ENCODE data around the gene IFNA8.
A peak's percentile ranks its signal among the peaks of the same experiment; 100 is the strongest.
"Not testable (repeated sequence)": the region's sequence is repeated elsewhere in the genome, so short reads cannot be mapped to it uniquely, and the experiment has no call there.

Gene IFNA8

DNA sequence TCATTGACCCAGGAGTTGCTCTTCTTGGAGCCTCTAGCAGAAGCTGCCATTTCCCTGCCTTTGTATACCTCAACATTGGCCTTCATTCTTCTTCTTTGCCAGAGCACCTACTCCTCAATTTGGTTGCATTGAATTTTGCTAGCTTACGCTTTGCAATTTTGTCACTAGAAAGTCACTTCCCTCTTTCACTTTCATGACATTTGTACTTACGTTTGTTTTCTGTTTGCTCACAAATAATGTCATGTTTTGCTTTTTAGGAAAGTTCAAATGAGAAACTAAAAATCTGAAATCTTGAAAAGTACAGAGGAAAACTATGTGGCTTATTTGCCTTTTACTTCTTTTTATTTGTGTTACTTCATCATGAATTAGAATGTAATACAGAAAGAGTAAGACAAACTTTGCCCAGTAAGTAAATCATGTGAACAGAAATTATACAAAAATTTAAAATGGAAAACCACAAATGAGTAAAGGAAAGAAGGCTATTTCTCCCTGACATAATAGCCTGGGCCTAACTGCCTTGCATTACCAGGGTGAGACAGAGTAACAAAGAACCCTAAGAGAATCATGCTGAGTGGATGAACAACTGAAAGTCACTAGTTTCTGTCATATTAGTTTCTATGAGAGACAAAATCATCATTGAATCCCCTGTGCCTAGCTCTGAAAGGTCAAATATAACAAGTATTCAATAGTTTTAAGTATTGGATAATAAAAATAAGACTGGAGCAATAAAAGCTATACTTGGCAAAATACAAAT lies 23.9 kb downstream of the IFNA8 start:
- Histone ChIP-seq H3K36me3 (no peaks in the 10 kb centered on the region), H3K4me3 (ENCODE audit: low read depth in 1 of 2, low read length in 1 of 2) (no peak overlapping the region), H3K27me3 (no peaks in the 10 kb centered on the region), H3K27ac (no peak overlapping the region), H3K4me1 (ENCODE audit: control insufficient read depth in 1 of 2, insufficient read depth in 1 of 2, low read depth in 1 of 2, low read length in 1 of 2) (peaks cover 9 to 13% of the 10 kb centered on the region in 2 experiments), H3K9me3 (no peaks in the 10 kb centered on the region)
- TF ChIP-seq, protein P1, sequence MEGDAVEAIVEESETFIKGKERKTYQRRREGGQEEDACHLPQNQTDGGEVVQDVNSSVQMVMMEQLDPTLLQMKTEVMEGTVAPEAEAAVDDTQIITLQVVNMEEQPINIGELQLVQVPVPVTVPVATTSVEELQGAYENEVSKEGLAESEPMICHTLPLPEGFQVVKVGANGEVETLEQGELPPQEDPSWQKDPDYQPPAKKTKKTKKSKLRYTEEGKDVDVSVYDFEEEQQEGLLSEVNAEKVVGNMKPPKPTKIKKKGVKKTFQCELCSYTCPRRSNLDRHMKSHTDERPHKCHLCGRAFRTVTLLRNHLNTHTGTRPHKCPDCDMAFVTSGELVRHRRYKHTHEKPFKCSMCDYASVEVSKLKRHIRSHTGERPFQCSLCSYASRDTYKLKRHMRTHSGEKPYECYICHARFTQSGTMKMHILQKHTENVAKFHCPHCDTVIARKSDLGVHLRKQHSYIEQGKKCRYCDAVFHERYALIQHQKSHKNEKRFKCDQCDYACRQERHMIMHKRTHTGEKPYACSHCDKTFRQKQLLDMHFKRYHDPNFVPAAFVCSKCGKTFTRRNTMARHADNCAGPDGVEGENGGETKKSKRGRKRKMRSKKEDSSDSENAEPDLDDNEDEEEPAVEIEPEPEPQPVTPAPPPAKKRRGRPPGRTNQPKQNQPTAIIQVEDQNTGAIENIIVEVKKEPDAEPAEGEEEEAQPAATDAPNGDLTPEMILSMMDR (IDR thresholded peaks at IDR 0.05): no peak

DNA sequence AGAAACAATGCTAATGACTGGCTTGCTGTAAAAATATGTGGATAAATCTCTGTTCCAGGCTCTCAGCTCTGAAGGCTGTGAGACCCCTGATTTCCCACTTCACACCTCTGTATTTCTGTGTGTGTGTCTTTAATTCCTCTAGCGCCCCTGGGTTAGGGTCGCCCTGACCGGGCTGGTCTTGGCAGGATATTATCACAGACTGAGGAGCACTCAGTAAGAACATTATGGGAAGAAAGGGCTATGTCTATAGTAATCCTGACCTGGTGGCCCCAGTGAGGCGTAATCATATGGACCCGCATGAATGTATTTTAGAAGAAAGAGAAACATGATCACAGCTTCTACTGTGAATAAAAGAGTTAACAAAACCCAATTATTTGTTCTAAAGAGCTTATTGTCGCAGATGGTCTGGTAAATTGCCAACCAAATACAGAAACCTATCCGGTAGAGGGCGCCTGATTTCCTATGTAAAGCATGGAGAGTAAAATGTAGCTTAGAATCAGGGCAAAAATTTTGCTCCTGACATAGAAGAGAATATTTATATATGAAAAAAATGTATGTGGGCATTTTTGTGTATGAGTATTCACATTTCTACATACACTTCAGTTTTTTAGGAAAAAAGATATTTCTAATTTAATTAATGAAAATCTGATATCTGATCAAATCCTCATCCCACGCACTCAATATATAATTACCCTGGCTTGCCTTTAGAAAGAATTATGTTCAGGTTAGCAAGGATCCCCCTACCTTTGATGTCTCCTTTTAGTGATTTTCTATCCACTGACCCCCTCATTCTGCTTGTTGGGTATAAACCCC lies 25.5 kb downstream of the IFNA8 start:
- Histone ChIP-seq H3K36me3 (no peaks in the 10 kb centered on the region), H3K4me3 (ENCODE audit: low read depth in 1 of 2, low read length in 1 of 2) (no peak overlapping the region), H3K9me3 (no peaks in the 10 kb centered on the region), H3K27me3 (no peaks in the 10 kb centered on the region), H3K4me1 (ENCODE audit: control insufficient read depth in 1 of 2, insufficient read depth in 1 of 2, low read depth in 1 of 2, low read length in 1 of 2) (peaks cover 5 to 7% of the 10 kb centered on the region in 2 experiments), H3K27ac (no peak overlapping the region)
- TF ChIP-seq, protein P1 (IDR thresholded peaks at IDR 0.05): no peak

DNA sequence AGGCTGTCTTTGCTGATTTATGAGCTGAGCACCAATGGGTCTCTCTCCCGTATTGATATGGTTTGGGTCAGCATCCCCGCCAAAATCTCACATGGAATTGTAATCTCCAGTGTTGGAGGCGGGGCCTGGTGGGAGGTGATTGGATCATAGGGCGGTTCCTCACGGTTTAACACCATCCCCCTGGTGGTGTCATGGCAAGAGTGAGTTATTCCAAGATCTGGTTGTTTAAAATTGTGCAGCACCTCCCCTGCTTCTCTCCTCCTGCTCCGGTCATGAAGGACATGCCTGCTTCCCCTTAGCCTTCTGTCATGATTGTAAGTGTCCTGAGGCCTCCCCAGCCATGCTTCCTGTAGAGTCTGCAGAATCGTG lies 26.1 kb downstream of the IFNA8 start:
- not testable (repeated sequence) for H3K27ac ChIP-seq; H3K27me3 ChIP-seq; H3K4me3 ChIP-seq (ENCODE audit: low read depth in 1 of 2, low read length in 1 of 2); H3K36me3 ChIP-seq; H3K4me1 ChIP-seq (ENCODE audit: control insufficient read depth in 1 of 2, insufficient read depth in 1 of 2, low read depth in 1 of 2, low read length in 1 of 2); H3K9me3 ChIP-seq

DNA sequence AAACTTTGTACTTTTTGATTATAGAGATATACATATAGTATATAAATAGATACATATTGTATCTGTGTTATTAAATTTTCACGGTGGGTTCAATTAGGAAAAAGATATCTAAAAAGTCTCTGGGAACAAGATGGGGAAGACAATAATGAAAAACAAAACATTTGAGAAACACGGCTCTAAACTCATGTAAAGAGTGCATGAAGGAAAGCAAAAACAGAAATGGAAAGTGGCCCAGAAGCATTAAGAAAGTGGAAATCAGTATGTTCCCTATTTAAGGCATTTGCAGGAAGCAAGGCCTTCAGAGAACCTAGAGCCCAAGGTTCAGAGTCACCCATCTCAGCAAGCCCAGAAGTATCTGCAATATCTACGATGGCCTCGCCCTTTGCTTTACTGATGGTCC lies 31.2 kb downstream of the IFNA8 start, which contains the start of gene IFNA1:
IFNA1 (plus strand) TSS at position 301 of the 400 bp plus-strand sequence; CDS start at position 370, 69 bp downstream.
- TF ChIP-seq, protein P1 (IDR thresholded peaks at IDR 0.05): no peak
- H3K27me3 ChIP-seq: no peaks in the 10 kb centered on the region

DNA sequence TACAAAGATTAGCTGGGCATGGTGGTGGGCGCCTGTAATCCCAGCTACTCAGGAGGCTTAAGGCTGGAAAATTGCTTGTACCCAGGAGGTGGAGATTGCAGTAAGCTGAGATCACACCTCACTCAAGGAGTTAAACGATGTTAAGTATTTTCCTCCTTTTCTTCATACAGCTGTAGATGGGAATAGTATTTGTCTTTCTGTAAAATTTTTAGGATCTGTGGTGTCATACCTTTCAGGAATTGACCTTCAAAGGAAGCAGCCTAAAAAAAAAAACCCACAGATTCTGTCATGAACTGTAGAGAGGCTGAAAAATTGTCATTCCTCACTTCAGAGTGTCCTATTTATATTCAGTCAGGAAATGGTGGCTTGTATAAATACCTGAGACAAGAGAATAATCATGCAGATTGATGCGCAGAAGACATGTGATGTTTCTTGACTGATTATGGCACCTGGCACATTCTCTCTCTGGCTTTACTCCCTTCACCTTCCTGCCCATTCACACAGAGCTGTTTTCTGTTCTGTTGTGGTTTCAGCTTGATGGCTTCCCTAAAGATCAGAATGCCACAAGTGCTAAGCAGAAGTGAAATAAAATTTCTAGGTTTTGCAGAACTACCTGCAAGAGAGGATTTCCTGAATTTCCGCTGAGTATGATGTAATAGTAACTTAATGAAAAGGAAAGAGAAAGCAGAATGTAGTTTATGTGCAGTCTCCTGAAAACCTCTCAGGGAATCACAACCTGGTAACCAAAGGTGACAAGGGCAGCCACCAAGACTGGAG lies 35.1 kb downstream of the IFNA8 start:
- Histone ChIP-seq H3K4me1 (ENCODE audit: control insufficient read depth in 1 of 2, insufficient read depth in 1 of 2, low read depth in 1 of 2, low read length in 1 of 2) (peaks cover 18 to 22% of the 10 kb centered on the region in 2 experiments), H3K4me3 (ENCODE audit: low read depth in 1 of 2, low read length in 1 of 2) (peak overlapping the region; percentile 15 to 25), H3K36me3 (no peaks in the 10 kb centered on the region), H3K9me3 (no peaks in the 10 kb centered on the region), H3K27ac (peak overlapping the region; percentile 67), H3K27me3 (no peaks in the 10 kb centered on the region)
- TF ChIP-seq, protein P1 (IDR thresholded peaks at IDR 0.05): no peak

More for the DNA sequence above, 31.2 kb downstream of the IFNA8 start, which contains the start of gene IFNA1:
- H3K4me1 ChIP-seq (ENCODE audit: control insufficient read depth in 1 of 2, insufficient read depth in 1 of 2, low read depth in 1 of 2, low read length in 1 of 2): peaks cover 18 to 21% of the 10 kb centered on the region in 2 experiments
- no peak within 1 kb of the TSS for H3K27ac ChIP-seq
- no peaks in the 10 kb centered on the region for H3K36me3 ChIP-seq
- H3K9me3 ChIP-seq: no peaks in the 10 kb centered on the region
- no peak within 1 kb of the TSS for H3K4me3 ChIP-seq (ENCODE audit: low read depth in 1 of 2, low read length in 1 of 2)

DNA sequence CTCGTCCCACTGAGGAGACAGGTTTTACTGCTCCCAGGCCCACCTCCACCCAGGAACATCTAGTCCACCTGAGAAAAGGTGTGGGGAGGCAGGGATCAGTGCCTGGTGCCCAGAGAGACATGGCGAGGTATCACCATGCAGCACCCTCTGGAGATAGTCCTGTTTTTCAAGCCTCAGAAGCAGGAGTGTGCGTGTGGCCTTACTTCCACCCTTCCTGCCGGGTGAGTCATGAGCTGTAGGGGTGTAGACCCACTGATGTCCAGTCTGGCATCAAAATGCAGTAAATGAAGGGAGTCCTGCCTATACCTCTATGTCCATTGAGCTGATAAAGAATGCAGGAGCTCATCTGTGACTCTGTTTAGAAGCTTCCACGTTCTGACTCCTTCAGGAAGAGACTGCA lies 40.4 kb downstream of the IFNA8 start:
- not testable (repeated sequence) for H3K27me3 ChIP-seq; H3K4me3 ChIP-seq (ENCODE audit: low read depth in 1 of 2, low read length in 1 of 2); H3K4me1 ChIP-seq (ENCODE audit: control insufficient read depth in 1 of 2, insufficient read depth in 1 of 2, low read depth in 1 of 2, low read length in 1 of 2); H3K9me3 ChIP-seq; H3K36me3 ChIP-seq; H3K27ac ChIP-seq

Data from neutrophil (primary cell).